CD4-positive, alpha-beta T cell treated with Interleukin-2 at 100 ng/mL for 4 hours (primary cell): ENCODE results near the gene GPC6.

ENCODE experiments used
- DNase-seq: peaks from one replicate; pipeline ENCODE4 v3.0.0-alpha.2; 2020; ENCODE audit warnings: low spot score

GPC6 gene

DNA sequence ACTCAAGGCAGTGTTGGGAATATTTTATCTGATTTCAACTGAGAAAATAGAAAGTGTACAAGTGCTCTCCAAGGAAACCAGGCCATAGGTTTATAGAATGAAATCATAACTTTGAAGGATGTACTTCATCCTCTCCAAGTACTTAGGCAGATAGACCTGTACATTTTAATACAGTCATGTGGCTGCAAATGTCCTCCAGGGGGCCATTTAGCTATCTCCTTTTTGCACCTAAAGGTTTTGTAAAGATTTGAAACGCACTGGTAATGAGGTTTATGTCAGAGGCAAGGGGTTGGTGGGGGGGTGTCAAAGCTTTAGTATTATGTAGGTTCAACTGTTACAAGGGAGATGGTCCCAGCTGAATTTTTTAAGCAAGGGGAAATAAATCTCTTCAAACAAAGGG, 888.4 kb downstream of the GPC6 start:
- DNase-seq: no peak

- no peak for DNase-seq
Measured at GRCh38 chr13:94119360-94119936, 892.8 kb downstream of the GPC6 start.

GRCh38 chr13:94120878-94121277, 894.3 kb downstream of the GPC6 start:
- no peak for DNase-seq

DNA sequence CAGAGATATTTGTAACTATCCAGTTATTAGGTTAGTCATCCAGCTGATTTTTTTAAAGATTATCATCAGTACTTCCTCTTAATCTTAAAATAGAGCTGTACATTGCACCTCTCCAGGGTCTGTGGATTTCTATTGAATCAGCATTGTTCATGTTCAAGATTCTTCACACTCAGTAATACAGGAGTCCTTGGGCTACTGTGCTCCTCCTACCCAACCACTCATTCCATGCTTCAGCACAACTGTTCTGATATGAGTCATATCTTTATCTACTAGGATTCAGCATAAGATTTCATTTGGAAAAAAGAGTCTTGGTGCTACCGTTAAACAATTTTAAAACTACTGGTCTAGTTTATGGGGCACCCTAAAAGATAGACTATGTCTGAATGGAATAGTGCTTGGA, 895.1 kb downstream of the GPC6 start:
- no peak for DNase-seq

DNA sequence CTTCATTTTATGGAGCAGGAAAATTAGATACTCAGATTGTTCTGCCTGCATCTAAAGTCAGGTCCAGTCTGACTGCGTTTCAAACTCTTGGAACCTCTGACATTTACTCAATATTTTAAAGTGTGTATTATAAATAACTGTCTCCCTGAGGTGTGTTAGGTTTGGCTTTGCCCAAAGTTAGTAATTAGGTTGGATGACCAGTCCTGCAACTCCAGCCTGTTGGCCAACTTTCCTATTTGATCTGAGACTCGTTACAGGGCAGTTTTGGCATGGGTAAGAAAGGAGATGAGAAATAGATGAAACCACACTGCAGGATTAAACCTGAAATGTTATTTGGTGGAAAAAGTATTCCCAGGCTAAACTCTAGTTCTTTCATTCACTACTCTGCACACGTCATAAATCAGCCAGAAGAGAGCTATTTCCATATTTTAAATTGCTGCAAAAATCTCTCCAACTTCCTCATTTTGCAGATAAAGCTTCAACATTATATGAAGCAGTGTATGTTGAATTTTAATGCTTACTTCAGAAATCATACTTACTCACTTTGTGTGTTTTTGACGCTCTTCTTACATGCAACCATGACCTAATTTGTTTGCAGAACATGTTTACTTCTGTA, 895.8 kb downstream of the GPC6 start:
- DNase-seq: no peak

GRCh38 chr13:94123557-94123956, 897.0 kb downstream of the GPC6 start:
- DNase-seq: no peak

GRCh38 chr13:94128430-94128829, 901.8 kb downstream of the GPC6 start:
- no peak for DNase-seq

DNA sequence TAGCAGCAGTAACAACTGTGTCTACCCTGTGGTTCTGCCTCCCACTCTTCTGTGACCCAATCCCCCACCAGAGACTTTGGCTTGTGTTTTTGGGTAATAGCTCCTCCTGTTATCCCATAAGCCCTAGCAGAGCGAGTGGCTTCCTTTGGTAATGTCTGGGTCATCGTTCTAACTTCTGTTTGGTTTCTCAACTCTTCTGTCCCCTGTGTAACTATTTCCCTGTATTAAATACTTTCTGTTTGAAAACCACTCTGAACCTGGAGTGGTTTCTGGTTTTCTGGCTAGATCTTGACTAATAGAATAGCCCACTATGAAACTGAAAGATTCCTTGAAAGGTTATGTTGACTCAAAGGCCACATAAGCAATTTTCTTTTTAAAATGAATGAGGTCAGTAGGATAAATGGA, 902.9 kb downstream of the GPC6 start:
- no peak for DNase-seq

- no peak for DNase-seq
Measured at GRCh38 chr13:94138831-94139230, 912.2 kb downstream of the GPC6 start.

- no peak for DNase-seq
Measured at GRCh38 chr13:94139393-94139995, 912.9 kb downstream of the GPC6 start.

GRCh38 chr13:94140027-94140426, 913.4 kb downstream of the GPC6 start:
- DNase-seq: no peak

DNA sequence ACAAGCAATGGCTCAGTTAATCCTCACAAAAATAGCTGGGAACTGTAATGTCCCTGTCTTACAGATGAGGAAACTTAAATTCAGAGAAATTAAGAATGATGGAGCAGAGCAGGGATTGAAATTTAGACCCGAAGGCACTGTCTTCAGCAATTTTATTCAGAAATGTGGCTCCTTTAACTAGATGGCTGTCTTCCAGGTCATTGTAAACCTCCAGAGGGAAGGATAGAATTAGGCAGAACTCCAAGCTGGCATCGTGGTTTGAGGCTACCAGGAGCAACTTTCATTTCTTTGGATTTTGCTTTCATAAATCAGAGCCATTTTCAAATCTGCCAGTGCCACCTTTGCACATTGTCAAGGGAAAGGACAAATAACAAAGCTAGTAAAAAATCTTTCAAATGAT, 913.9 kb downstream of the GPC6 start:
- DNase-seq: no peak

- DNase-seq: no peak
Measured at GRCh38 chr13:94143624-94144350, 917.2 kb downstream of the GPC6 start.

- DNase-seq: no peak
Measured at GRCh38 chr13:94145966-94146365, 919.4 kb downstream of the GPC6 start.

GRCh38 chr13:94153586-94153985, 927.0 kb downstream of the GPC6 start:
- no peak for DNase-seq

GRCh38 chr13:94154367-94154766, 927.8 kb downstream of the GPC6 start:
- DNase-seq: no peak

DNA sequence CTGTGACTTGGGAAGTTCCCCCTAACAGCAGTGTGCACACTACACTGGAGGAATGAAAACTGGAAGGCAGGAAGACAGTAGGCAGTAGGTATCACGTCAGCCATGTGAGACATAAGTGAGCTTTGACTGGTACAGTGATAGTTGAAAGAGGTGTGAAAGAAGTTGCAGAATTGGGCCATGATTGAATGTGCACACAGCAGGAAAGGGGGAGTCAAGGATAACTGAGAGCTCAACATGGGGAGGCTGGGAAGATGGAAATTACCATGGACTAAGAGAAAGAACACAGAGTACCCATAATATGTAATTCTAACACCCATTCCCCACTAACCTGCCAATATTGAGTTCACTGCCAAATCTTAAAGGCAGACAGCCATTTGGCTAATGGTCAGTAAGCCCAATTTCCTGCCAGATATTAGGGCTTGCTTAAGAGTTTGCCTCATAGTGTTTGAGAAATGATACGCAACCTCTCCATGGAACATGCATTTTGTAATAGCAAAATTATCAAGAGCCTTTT, 931.2 kb downstream of the GPC6 start:
- DNase-seq: no peak

DNA sequence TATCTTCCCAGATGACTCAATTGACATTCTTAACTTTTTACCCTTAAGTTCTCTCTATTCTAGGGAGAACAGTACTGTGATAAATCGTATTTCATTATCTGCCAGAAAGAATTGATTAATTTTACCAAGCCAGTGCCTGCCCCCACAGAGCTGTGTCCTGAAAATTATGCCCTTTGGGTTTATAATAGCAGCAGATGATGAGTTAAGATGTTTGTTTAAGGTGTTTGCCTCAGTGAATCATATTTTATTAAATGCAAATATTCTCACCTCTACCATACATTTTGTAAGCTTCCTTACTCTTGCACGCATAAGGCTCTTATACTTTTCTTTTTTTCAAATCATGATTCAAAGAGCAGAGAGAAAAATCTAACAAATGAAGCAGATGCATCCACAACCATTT, 934.3 kb downstream of the GPC6 start:
- no peak for DNase-seq

DNA sequence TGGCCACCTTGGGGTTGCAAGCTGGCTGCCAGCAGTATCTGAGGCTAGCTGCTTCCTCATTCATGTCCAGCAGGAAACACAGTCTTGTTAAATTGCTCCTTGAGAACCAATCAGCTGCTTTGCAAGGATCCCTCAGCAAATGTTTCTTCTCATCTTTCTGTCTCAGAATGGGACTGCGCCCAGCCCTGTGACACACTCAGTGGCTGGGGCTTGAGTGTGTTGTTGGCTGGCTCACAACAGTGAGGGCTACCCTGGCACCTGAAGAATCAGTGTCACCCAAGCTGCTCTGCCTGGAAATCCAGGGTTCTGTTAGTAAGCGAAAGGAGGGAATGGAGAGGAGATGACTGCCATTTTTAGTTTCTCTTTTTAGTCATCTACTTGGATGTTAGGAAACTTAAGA, 935.7 kb downstream of the GPC6 start:
- DNase-seq: no peak

GRCh38 chr13:94163535-94163934, 936.9 kb downstream of the GPC6 start:
- no peak for DNase-seq

DNA sequence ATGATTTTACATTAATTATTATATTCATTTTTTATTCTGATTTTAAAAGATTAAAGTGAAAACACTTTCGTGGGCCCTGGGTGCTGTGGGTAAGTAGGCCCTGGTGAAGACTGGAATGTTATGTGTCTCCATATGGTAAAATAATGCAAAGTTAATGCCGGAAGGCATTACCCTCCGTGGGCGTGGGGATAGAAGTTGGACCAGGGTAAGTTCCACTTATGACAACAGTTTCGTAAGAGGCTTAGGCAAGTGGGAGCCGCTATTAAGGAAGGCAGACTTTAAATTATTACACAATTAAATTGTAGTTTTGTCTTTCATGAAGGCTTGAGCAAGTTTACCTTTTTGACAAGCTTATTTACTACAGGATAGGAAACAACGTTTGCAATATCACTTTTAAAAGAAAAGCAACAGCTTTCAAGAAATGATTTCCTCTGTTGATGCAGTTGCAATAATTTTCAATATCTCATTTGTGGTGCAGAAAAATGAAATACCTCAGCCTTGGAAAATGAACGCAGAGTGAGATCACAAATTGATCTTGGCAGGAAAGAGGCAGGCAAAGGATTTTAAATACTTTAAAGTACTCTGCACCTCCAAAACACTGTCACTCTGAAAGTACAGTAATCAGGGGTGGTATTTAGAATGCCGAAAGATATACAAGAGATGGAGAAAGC, 942.3 kb downstream of the GPC6 start:
- no peak for DNase-seq

- no peak for DNase-seq
Measured at GRCh38 chr13:94169454-94170144, 943.0 kb downstream of the GPC6 start.
